HL-60 (cell line): ENCODE data around the gene NR3C2.

Source experiments
- CTCF ChIP-seq: IDR thresholded peaks from one replicate; pipeline ENCODE4 v1.5.1; 2011; ENCODE audit warnings: low read length, control low read depth, inconsistent platforms; ENCODE audit not compliant: insufficient read depth
- GABPA ChIP-seq: IDR thresholded peaks from 2 replicates; pipeline ENCODE4 v1.6.1; 2012; ENCODE audit warnings: low read depth
- POLR2AphosphoS5 ChIP-seq: IDR thresholded peaks from 2 replicates; pipeline ENCODE4 v1.6.1; 2012; ENCODE audit warnings: low read depth

- no peak for TF ChIP-seq POLR2AphosphoS5
- no peak for TF ChIP-seq CTCF
- TF ChIP-seq GABPA, result no peak
Measured at GRCh38 chr4:148296498-148296897, 145.7 kb downstream of the NR3C2 start.
